Peyer's patch (tissue), 4 donors: Measurements from ENCODE around the gene MTIF2.
"Not testable (repeated sequence)": the region's sequence is repeated elsewhere in the genome, so short reads cannot be mapped to it uniquely, and the experiment has no call there.

Experiments used
- POLR2A ChIP-seq, 2 donors: fragments of 450-650 bp; IDR thresholded peaks; one replicate each; pipeline ENCODE4 v1.5.1; 2017; ENCODE audit warnings: antibody characterized with exemption in 2 of 2, mild to moderate bottlenecking in 2 of 2, moderate library complexity in 2 of 2
- TF ChIP-seq, protein P1 (sequence below), 6 experiments: fragments of 450-650 bp in 4 of 6; fragments of 200-600 bp in 2 of 6; sonication (generic) in 1 of 6; IDR thresholded peaks; one replicate each; pipeline ENCODE4 v1.5.1; 2017 to 2019; ENCODE audit warnings: antibody characterized with exemption in 6 of 6, mild to moderate bottlenecking in 3 of 6, moderate library complexity in 1 of 6

DNA sequence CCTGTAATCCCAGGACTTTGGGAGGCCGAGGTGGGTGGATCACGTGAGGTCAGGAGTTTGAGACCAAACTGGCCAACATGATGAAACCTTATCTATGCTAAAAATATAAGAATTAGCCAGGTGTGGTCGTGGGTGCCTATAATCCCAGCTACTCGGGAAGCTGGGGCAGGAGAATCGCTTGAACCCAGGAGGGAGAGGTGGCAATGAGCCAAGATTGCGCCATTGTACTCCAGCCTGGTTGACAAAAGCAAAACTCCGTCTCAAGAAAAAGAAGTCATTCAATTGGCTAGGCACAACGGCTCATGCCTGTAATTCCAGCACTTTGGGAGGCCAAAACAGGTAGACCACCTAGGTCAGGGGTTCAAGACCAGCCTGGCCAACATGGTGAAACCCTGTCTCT, 27.4 kb downstream of the MTIF2 start:
- TF ChIP-seq, protein P1, sequence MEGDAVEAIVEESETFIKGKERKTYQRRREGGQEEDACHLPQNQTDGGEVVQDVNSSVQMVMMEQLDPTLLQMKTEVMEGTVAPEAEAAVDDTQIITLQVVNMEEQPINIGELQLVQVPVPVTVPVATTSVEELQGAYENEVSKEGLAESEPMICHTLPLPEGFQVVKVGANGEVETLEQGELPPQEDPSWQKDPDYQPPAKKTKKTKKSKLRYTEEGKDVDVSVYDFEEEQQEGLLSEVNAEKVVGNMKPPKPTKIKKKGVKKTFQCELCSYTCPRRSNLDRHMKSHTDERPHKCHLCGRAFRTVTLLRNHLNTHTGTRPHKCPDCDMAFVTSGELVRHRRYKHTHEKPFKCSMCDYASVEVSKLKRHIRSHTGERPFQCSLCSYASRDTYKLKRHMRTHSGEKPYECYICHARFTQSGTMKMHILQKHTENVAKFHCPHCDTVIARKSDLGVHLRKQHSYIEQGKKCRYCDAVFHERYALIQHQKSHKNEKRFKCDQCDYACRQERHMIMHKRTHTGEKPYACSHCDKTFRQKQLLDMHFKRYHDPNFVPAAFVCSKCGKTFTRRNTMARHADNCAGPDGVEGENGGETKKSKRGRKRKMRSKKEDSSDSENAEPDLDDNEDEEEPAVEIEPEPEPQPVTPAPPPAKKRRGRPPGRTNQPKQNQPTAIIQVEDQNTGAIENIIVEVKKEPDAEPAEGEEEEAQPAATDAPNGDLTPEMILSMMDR (IDR thresholded peaks at IDR 0.05) = not testable (repeated sequence)
- not testable (repeated sequence) for TF ChIP-seq POLR2A (IDR thresholded peaks at IDR 0.05)
